NCI-H146 treated with DMSO at 0.1 percent for 48 hours (cell line): ENCODE data around the gene TTC32.

Experiments used
- DNase-seq: peaks from one replicate; lab custom pipeline; 2025; ENCODE audit not compliant: unreplicated experiment; lab: John Stamatoyannopoulos, UW

TTC32 gene

DNA sequence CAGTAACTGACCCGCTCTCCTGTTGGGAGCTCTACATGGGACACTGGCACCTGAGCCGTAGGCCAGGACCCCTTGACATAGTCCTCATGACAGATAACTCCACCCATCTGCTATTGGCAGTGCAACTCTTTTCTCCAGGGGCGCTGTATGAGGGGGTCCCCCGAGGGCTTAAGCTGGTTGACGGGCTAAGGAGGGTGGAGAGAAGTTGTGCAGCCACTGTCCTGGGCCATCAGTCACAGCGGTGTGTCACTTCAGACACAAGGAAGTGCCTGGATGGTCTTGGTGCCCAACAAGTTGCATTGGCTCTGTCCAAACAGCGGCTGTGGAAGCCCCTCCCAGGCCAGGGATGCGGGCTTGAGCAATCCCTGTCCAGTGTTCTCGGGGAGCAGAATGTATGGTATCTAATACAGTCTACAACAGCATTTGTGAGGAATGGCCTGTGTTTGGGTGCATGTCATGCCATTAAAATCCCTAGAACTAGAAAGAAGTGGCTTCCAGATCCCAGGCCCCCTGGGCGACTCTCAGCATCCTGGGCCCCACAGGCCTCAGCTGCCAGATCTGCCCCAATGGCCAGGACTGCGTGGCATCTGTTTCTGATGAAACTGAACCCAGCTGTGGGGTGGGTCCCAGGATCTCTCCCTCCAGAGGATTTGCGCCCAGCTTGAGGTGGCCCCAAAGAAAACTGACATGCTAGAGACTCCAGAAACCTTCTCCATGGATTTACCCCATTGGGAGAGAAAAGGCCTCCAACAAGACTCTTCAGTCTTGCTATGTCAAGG, 23.3 kb downstream of the TTC32 start:
- DNase-seq, result no peak

DNA sequence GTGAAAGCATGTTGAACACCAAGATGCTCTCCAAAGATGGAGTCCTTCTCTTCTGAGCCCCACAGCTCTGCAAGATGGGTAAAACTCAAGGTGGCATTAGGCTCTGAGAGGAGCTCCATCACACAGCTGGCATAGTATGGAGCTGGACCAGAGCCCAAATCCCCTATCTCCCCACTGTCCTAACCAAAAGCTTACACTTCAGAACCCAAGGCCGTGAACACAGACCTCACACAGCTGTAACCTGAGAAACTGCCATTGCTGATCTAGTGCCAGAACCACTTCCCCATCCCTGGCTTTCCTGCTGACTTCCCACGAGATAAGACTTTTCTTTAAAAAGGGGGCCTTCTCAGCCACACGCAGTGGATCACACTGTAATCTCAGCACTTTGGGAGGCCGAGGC, 25.0 kb downstream of the TTC32 start:
- DNase-seq, result no peak

GRCh38 chr2:19875280-19875679, 26.5 kb downstream of the TTC32 start:
- no peak for DNase-seq

GRCh38 chr2:19874726-19875125, 27.1 kb downstream of the TTC32 start:
- DNase-seq, result no peak

- DNase-seq, result no peak
These were observed 28.8 kb downstream of the TTC32 start for GRCh38 chr2:19873014-19873413.

DNA sequence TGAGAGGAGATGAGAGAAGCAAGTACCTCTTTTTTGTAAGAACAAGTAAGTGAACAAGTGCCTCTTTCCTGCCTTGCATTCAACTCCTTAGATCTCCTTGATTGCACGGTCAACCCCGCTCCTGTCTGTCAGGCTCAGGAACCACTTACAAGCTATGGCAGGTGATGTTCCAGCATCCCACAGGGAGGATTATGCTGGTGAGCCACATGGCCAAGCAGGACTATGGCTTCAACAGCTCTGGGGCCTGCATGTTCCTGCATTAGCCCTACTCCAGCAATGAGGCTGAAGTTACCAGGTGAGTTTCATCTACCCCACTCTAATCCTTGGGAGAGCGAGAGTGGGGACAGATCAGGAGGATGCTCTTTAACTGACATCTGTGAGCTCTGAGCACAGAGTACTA, 29.5 kb downstream of the TTC32 start:
- DNase-seq, result no peak

- no peak for DNase-seq
These were observed 29.9 kb downstream of the TTC32 start for GRCh38 chr2:19871836-19872235.

- no peak for DNase-seq
These were observed 31.0 kb downstream of the TTC32 start for GRCh38 chr2:19870792-19871191.

- DNase-seq, result peak; percentile 74
These were observed 32.8 kb downstream of the TTC32 start for GRCh38 chr2:19868701-19869580.

DNA sequence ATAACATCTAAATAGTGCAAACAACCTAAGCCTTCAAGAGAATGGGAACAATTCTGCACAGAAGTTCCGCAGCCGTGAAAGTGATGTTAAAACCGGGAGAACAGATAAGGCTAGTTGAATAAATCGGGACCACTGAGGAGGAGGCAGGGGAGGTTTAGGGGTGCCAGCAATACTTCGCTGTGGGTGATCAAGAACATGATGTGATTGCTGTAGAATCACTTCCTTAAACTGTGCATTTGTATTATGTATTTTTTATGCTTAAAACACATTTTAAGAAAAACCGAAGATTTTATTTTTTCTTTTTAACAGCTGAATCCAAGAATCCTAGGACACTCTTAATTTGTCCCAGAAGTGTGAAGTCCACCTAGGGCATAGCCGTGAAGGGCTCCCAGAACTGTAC, 33.6 kb downstream of the TTC32 start:
- DNase-seq, result no peak

DNA sequence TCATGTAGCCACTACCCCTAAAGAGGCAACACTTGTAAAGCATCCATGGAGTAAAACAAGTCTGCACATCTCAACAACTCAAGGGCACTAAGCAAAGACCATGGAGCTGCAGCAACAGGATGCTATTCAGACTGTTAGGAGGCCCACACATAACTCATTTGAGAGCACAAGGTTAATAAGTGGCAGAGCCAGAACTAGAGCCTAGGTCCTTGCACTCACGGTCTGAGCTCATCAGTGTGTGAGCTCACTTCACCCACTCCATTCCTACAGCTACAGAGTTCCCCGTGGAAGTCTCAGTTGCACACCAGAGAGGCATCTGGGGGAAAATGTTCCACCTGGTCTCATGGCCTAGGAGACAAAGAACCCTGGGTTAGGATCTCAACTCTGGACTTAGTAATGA, 35.0 kb downstream of the TTC32 start:
- DNase-seq, result no peak

- no peak for DNase-seq
These were observed 36.6 kb downstream of the TTC32 start for GRCh38 chr2:19865151-19865550.

GRCh38 chr2:19864381-19864780, 37.4 kb downstream of the TTC32 start:
- DNase-seq, result peak; percentile 50

DNA sequence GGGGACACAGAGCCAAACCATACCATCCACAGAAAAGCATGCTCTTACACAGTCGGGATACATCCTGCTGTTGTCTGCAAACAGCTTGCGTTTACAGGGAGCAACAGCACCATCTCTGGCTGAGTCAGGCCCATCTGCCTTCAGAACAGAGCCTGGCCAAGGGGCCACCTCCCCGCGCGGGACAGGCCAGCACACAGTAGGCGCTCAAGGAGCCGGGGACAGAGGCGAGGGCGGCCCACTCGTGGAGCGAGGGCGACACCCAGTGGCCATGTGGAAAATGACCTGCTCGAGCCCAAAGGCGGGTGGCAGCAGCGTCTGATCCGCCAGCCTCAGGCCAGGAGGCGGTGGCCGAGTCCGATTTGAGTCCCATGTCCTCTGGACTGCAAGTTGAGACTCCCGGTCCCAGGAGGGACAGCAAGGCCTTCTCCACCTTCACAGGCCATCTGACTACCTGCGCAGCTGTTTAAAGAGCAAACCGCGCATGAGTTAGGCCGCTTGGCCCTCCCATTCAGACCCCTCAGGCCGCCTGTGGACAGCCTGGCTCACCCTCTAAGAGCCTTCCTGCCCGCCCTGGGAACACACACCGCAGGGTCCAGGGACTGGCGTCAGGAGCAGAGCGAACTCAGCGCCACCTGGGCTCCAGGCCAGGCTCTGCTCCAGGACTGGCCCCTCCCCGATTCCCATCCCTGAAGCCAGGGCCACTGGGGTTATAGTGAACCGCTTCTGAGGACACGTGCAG, 38.3 kb downstream of the TTC32 start:
- DNase-seq, result peak; percentile 32

DNA sequence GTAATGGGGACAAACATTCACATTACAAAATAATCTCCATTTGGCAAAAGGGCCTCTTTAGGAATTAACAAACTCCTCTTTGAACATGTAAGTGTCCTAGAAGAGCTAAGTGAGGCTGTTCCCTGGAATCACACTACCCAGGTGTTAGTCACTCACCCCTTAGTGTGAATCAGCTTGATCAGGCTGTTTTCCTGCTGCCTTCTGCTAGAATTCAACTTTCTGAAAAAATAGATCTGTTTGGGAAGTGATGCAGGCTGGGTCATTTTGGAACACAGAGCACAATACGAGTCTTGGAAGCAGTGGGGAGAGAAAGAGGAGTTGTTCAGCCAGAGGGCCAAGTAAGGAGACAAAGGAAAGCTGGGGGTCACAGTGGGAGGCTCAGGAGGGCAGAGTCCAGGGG, 40.0 kb downstream of the TTC32 start:
- DNase-seq, result no peak

DNA sequence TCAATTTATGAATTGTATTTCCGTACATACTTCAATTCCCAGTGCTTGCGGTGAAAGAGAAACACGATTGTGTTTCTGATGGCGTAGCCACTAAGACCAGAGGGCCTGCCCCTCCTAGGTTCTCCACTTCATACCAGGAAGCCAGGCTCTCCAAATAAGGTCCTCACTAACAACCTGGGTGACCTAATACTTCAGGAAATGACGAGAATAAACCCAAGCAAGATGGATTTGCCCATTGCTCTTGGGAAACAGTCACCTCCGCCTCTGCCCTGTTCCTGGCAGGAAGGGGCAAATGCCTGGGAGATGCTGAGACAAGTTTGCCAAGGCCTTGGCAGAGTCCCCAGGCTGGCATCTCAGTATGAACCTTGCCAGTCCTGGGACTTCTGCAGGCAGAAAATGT, 41.8 kb downstream of the TTC32 start:
- no peak for DNase-seq

DNA sequence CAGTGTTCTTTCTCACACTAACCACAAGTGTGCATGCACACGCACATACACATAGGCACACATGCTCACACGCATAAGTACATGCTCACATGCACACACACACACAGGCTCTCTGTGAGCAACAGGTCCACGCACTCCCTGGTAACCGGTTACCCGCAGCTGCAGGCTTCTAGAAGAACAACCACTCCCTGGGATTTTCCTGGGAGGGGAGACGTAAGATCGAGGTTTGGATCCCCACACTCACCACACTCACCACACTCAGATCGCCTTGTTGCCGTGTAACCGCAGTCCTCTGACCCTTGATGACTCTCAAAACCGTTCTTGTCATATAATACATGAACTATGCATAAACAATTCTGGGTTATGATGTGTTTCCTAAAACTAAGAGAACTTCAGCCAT, 42.2 kb downstream of the TTC32 start:
- no peak for DNase-seq

- DNase-seq, result no peak
These were observed 44.0 kb downstream of the TTC32 start for GRCh38 chr2:19857806-19858205.

- DNase-seq, result no peak
These were observed 44.7 kb downstream of the TTC32 start for GRCh38 chr2:19857100-19857499.

- DNase-seq, result no peak
These were observed 46.0 kb downstream of the TTC32 start for GRCh38 chr2:19855542-19856431.
